Measurements from ENCODE around the gene POPDC2.

DNA sequence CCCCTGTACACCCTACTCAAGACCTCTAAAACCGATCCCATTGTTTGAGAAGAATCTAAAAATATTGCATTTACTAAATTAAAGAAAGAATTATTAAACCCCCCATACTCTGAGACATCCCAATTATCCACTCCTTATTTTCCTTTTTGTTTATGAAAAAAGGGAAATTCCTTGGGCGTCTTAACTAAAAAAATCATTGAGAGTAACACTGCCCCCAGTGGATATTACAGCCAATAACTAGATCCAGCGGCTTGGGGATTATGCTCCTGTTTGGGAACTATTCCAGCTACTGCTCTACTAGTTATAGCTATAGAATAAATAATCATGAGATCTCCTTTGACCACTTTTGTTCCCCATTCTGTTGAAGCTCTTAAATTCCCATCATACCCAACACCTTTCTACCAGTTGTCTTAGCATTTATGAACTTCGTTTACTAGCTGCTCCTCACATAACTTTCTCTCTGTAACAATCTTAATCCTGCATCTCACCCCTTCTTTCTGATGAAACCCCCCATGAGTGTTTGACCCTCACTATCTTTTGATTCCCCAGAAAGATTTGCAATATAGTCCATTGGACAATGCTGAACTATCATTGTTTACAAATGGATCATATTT lies 29.8 kb upstream of the POPDC2 start:
- TF ChIP-seq, protein P1, sequence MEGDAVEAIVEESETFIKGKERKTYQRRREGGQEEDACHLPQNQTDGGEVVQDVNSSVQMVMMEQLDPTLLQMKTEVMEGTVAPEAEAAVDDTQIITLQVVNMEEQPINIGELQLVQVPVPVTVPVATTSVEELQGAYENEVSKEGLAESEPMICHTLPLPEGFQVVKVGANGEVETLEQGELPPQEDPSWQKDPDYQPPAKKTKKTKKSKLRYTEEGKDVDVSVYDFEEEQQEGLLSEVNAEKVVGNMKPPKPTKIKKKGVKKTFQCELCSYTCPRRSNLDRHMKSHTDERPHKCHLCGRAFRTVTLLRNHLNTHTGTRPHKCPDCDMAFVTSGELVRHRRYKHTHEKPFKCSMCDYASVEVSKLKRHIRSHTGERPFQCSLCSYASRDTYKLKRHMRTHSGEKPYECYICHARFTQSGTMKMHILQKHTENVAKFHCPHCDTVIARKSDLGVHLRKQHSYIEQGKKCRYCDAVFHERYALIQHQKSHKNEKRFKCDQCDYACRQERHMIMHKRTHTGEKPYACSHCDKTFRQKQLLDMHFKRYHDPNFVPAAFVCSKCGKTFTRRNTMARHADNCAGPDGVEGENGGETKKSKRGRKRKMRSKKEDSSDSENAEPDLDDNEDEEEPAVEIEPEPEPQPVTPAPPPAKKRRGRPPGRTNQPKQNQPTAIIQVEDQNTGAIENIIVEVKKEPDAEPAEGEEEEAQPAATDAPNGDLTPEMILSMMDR (IDR thresholded peaks at IDR 0.05; ENCODE audit: borderline replicate concordance, extremely low read depth, low read length, poor library complexity, severe bottlenecking) = peak; percentile 54
- no peak for TF ChIP-seq EZH2 (IDR thresholded peaks at IDR 0.05; ENCODE audit: borderline replicate concordance, low read depth, low read length, severe bottlenecking)
